GDM1 (cell line): ENCODE data around the gene ANXA8L1.
"Not testable (repeated sequence)": the region's sequence is repeated elsewhere in the genome, so short reads cannot be mapped to it uniquely, and the experiment has no call there.

Experiments used
- DNase-seq: peaks from one replicate; lab custom pipeline; 2025; lab: John Stamatoyannopoulos, UW

The ANXA8L1 gene

DNA sequence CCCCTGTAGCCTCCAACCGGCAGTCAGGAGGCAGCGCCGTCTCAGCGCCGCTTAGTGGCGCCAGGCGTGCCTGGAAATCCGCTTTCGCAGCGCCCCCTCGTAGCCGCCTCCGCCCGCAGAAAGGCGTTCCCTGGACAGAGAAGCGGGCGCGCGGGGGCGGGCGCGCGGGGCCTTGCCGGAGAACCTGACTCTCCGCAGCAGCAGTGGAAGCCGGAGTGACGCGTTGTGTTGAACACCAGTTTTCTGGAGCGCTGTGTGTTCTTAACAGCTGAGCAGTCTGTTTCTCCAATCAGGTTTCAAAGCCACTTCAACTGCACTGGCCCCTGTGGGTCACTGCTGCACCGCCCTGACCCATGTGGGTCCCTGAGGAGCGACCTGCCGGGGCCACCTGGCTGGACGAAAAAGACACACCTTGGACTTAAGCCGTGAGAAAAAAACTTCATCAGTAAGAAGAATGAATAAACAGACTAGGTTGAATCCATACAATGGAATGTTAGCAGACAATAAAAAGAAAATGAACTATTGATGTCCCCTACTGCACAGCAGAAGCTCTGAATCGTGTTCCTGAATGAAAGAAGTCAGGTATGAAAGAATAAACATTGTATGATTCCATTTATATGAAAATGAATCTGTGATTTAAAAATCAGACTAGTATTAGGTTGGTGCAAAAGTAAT, 22.8 kb downstream of the ANXA8L1 start:
- not testable (repeated sequence) for DNase-seq

DNA sequence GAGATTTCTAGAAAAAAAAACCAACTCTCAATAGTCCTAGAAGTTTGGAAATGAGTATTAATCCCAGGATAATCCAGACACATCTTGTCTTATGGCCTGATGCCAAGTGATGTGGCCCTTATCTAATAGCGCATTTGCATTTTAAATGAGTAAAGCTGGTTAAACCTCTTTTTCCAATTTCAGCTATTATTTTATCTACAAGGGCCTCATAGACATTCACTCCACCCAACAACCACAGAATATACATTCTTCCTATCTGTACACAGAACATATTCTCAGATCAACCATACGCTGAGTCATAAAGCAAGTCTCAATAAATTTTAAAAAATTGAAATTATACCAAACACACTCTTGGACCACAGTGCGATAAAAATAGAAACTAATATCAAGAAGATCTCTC, 34.0 kb downstream of the ANXA8L1 start:
- DNase-seq = not testable (repeated sequence)

DNA sequence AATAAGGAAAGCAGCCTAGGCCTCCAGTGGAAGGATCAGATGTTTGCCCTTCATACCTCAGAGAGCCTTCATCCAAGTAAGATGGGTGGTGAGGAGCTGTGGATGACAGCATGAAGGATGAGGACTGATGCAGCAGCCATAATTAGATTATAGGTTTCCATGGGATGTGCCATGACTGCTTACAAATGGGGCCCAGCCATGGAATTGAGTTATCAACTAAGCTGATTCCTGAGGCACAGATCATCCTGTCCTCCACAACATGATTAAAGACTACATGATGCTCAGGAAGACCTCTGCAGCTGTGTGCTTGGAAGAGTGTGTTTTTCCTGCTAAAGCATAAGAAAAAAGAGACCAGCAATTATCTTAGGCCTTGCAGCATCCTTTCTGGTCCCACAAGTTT, 35.5 kb downstream of the ANXA8L1 start:
- DNase-seq = not testable (repeated sequence)

DNA sequence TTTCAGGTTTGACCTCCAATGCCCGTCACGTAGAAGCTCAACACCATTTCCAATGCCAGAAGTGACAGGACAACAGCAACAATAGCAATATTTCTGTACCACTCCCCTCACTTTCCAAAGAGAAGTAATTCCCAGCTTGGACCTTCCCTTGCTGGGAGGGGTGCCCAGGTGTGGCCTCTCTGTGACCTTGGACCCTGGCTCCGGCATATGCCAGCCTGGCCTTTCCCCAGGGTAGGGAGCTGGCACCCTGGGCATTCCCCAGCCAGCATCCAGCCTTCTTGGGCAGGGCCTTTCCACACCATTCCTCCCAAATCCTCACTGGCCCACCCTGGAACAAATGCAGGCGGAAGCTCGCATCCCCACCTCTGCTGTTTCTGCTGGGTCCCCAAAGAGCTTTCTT, 37.1 kb downstream of the ANXA8L1 start:
- DNase-seq = not testable (repeated sequence)

DNA sequence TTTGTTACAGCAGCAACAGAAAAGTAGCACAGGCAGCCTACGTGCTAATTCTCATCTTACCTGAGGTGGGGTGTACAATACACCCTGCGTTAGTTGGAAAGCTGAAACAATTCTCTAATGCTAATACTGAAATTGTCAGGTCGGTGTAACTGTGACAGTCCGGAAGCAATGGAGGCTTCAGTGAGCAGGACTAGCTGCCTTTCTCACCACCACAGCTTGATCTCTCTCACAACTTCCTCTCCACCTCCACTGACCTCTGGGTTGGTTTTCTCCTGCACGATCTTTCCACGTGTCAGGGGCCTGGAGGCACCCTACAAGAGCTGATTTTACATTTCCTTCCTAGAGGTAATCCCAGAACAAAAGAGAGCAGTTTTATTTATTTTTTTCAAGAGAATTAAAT, 39.7 kb downstream of the ANXA8L1 start:
- not testable (repeated sequence) for DNase-seq

DNA sequence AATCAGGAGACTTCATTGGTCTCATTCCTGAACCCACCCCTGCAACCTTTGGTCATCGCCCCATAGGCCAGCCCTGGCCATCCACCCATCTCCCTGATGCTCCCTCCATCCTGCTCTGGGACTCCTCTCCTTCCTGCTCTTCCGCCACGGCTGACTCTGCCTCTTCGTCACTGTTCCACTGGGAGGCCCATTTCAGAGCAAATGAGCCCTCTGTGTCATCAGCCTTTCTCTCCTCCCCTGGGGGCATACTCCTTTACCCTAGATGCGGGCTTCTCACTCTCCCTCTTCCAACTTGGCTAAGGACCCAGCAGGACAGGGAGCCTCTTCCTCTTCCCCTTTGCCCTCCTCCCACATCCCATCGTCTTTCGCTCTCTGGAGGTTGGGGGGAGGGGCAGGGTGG, 42.7 kb downstream of the ANXA8L1 start:
- not testable (repeated sequence) for DNase-seq

DNA sequence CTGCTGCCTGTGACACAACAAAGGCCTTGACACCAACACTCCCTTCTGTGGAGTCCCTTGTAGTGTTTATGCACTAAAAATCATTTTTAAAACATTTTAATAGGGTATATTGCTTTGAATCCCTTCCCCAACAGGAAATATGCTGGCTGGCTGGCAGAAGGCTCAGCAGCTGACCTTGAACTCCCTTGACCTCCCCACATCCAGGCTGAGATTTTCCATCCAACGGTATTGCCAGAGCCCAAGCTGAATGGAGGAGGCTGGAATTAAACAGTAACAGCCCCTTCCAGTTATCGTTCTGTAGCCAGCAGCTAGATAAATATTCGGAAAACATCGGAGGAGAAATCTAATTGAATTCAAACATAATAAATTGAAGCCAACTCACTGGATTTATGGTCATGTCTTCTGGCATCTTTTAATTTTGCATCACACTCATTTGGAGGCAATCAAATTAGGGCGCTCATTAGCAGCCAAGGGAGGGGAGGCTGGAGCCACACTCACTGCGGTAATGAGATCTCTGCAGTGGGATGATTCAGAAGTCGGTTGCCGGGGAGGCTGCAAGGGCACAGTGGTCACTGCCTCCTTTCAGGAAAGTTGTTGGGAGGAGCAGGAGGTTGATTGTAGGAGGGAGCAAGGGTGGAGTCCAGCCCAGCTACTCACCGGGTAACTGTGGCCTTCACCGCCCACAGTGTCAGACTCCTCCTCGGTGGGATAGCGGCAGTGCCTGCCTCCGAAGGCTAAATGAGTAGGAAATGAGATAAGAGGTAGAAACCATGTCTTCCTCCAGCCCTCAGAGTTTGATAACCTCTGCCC, 44.2 kb downstream of the ANXA8L1 start:
- DNase-seq = not testable (repeated sequence)

DNA sequence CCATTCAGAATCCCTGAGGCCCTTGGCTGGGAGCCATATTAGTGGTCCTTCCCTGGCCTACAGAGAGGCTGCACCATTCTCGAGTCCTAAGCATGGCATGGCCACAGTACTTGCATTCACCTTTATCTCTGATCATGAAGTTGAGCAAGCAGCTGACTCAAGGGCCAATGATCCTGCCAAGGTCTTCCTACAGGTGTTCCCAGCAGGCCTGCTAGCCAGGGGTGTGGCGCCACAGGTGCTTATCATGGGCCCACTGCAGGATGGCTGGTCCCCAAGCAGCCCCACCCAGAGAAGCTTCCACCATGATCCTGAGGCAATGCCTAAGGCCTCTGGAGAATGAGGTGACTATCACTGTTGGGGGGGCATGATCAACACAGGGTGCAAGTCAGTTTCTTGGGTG, 48.0 kb downstream of the ANXA8L1 start:
- not testable (repeated sequence) for DNase-seq

DNA sequence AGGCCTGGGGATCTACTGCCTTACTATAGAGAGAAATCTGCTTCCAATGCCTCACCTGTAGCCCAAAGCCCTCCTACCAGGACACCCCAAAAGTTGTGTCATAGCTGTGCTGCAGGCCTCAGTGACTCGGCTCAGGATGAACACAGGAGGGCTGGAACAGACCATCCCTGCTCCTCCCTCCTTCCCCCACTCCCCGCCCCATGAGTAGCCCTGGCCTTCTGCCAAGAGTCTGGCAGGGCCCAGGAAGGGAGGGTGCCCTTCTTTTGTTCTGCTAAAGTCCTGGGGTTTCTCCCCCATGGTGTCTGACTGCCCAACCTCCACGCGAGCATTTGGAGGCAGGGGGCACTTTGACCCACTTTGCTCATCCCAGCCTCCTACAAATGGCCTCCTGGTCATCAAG, 65.4 kb downstream of the ANXA8L1 start:
- DNase-seq = not testable (repeated sequence)
